Neural cell (in vitro differentiated cells): ENCODE results near the gene HLA-DQB2. TPM values are rescaled to one million over a fixed set of nuclear protein-coding genes. Genes with fewer than 3 reads are reported as not detected.

Experiments
- H2AFZ ChIP-seq: fragments of 200-600, 300-800 bp; sonication (generic), shearing (Covaris generic); 2 replicates; pipeline ENCODE4 v1.6.0; 2014; ENCODE audit warnings: low read depth, mild to moderate bottlenecking, antibody characterized with exemption, low read length, moderate library complexity
- H3F3A ChIP-seq: fragments of 200-600 bp; shearing (Covaris generic); 2 replicates; pipeline ENCODE4 v1.6.1; 2016; ENCODE audit warnings: mild to moderate bottlenecking, moderate library complexity, mixed read lengths, antibody characterized with exemption, low read length; ENCODE audit not compliant: insufficient read depth, poor library complexity, severe bottlenecking
- H3K27ac ChIP-seq: fragments of 200-600, 300-800 bp; sonication (generic), shearing (Covaris generic); 2 replicates; pipeline ENCODE4 v1.5.1; 2014; ENCODE audit warnings: mild to moderate bottlenecking, low read length, moderate library complexity
- H3K27me3 ChIP-seq: fragments of 300-800, 200-600 bp; sonication (generic), shearing (Covaris generic); 2 replicates; pipeline ENCODE4 v1.6.0; 2014; ENCODE audit warnings: mild to moderate bottlenecking, low read depth, low read length, moderate library complexity; ENCODE audit not compliant: insufficient read depth
- H3K36me3 ChIP-seq: fragments of 300-800, 200-600 bp; sonication (generic), shearing (Covaris generic); 2 replicates; pipeline ENCODE4 v1.5.1; 2014; ENCODE audit warnings: mild to moderate bottlenecking, antibody characterized with exemption, low read length, moderate library complexity; ENCODE audit not compliant: insufficient read depth
- H3K4me2 ChIP-seq: fragments of 300-800, 200-600 bp; sonication (generic), shearing (Covaris generic); 2 replicates; pipeline ENCODE4 v1.6.0; 2014; ENCODE audit warnings: mild to moderate bottlenecking, low read length
- H3K4me3 ChIP-seq: fragments of 300-800, 200-600 bp; sonication (generic), shearing (Covaris generic); 2 replicates; pipeline ENCODE4 v1.5.1; 2014; ENCODE audit warnings: mild to moderate bottlenecking, low read length, moderate library complexity
- H3K79me2 ChIP-seq: fragments of 200-600 bp; shearing (Covaris generic); replicated peaks from 2 replicates; pipeline ENCODE4 v1.6.0; 2014; ENCODE audit warnings: mild to moderate bottlenecking, low read length, moderate library complexity; ENCODE audit not compliant: insufficient read depth
- H3K9ac ChIP-seq: fragments of 300-800, 200-600 bp; sonication (generic), shearing (Covaris generic); 2 replicates; pipeline ENCODE4 v1.6.1; 2016; ENCODE audit warnings: mild to moderate bottlenecking, low read length, mixed read lengths
- H3K9me2 ChIP-seq: fragments of 200-600 bp; shearing (Covaris generic); 2 replicates; pipeline ENCODE4 v1.6.1; 2016; ENCODE audit warnings: mild to moderate bottlenecking, low read length, mixed read lengths; ENCODE audit not compliant: insufficient read depth
- H3K9me3 ChIP-seq: fragments of 200-600, 300-800 bp; sonication (generic), shearing (Covaris generic); 2 replicates; pipeline ENCODE4 v1.6.1; 2016; ENCODE audit warnings: mild to moderate bottlenecking, mixed run types, low read length, moderate library complexity, mixed read lengths
- H4K20me1 ChIP-seq: fragments of 200-600 bp; shearing (Covaris generic); 2 replicates; pipeline ENCODE4 v1.6.1; 2016; ENCODE audit warnings: mild to moderate bottlenecking, mixed run types; ENCODE audit not compliant: insufficient read depth
- EP300 ChIP-seq: fragments of 450-650 bp; conservative IDR thresholded peaks from 2 replicates; pipeline ENCODE4 v1.6.1; 2014; ENCODE audit warnings: antibody characterized with exemption, mild to moderate bottlenecking, moderate library complexity; ENCODE audit not compliant: poor library complexity, severe bottlenecking
- EZH2 ChIP-seq: fragments of 200-600, 300-800 bp; shearing (Covaris generic), sonication (generic); IDR thresholded peaks from 2 replicates; pipeline ENCODE4 v1.6.1; 2014; ENCODE audit warnings: antibody characterized with exemption, low read length, borderline replicate concordance, mild to moderate bottlenecking; ENCODE audit not compliant: insufficient read depth, poor library complexity, severe bottlenecking
- MXI1 ChIP-seq: fragments of 450-650 bp; conservative IDR thresholded peaks from 2 replicates; pipeline ENCODE4 v1.6.1; 2014; ENCODE audit warnings: antibody characterized with exemption, mild to moderate bottlenecking; ENCODE audit not compliant: poor library complexity, severe bottlenecking
- POLR2AphosphoS5 ChIP-seq: IDR thresholded peaks from 2 replicates; pipeline ENCODE4 v1.6.1; 2012
- RAD21 ChIP-seq: fragments of 450-650 bp; conservative IDR thresholded peaks from 2 replicates; pipeline ENCODE4 v1.6.1; 2014; ENCODE audit warnings: antibody characterized with exemption, mild to moderate bottlenecking, moderate library complexity
- SMC3 ChIP-seq: fragments of 450-650 bp; conservative IDR thresholded peaks from 2 replicates; pipeline ENCODE4 v1.6.1; 2014; ENCODE audit warnings: antibody characterized with exemption, mild to moderate bottlenecking, moderate library complexity; ENCODE audit not compliant: poor library complexity
- TAF1 ChIP-seq: IDR thresholded peaks from 2 replicates; pipeline ENCODE4 v1.6.1; 2012; ENCODE audit warnings: low read depth
- polyA minus RNA-seq: library from RNA; depleted of rRNA, polyadenylated mRNA; stranded (reverse); fragments of >200 nt; gene quantifications from 2 replicates; pipeline ENCODE4 v1.2.3, GENCODE V29; 2014
- polyA plus RNA-seq: library from polyadenylated mRNA; depleted of rRNA; stranded (reverse); fragments of >200 nt; gene quantifications from 2 replicates; pipeline ENCODE4 v1.2.3, GENCODE V29; 2014
- TF ChIP-seq, protein P1 (sequence below): IDR thresholded peaks from 2 replicates; pipeline ENCODE4 v1.6.1; 2012; ENCODE audit warnings: borderline replicate concordance
- TF ChIP-seq, protein P2 (sequence below): fragments of 450-650 bp; IDR thresholded peaks from 2 replicates; pipeline ENCODE4 v1.5.1; 2014; ENCODE audit warnings: antibody characterized with exemption, mild to moderate bottlenecking, moderate library complexity; ENCODE audit not compliant: poor library complexity, severe bottlenecking

The HLA-DQB2 gene
- polyA plus RNA-seq: not detected in 2 replicates
- not detected in 2 replicates for polyA minus RNA-seq

DNA sequence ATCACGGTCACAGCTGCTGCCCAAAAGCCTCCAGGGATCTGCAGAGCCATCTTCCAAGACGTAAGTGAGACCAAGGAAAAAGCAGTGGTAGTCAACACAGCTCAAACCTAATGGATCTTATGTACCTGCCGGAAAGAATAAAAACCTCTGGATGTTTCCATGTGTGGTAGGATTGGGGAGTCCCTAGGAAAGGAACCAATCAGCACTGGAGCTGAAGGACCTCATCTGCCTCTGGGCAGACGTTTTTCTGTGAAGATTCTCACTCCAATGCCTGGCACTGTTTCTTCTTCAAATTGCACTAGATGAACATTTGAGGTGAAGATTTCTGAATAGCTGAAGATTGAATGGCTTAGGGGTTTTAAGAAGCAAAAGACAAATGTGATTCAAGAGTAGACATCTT lies at the start of gene HLA-DQB2:
Gene HLA-DQB2, minus strand, starts transcription at position 112 of the 400 bp plus-strand sequence. Its CDS starts 62 bp downstream, at position 50.
- H3K36me3 ChIP-seq: no peaks in the 10 kb centered on the region
- H4K20me1 ChIP-seq: no peaks in the 10 kb centered on the region
- H3K4me3 ChIP-seq: no peak within 1 kb of the TSS
- no peak within 1 kb of the TSS for H3K4me2 ChIP-seq
- no peak within 1 kb of the TSS for H2AFZ ChIP-seq
- no peaks in the 10 kb centered on the region for H3K27me3 ChIP-seq
- no peak within 1 kb of the TSS for H3K9ac ChIP-seq
- H3K9me2 ChIP-seq: no peaks in the 10 kb centered on the region
- H3F3A ChIP-seq: no peaks in the 10 kb centered on the region
- H3K79me2 ChIP-seq: no peaks in the 10 kb centered on the region
- H3K9me3 ChIP-seq: no peaks in the 10 kb centered on the region
- no peak within 1 kb of the TSS for H3K27ac ChIP-seq
- TF ChIP-seq POLR2AphosphoS5 (no peak), EZH2 (no peak), EP300 (no peak), SMC3 (no peak), MXI1 (no peak), RAD21 (no peak), TAF1 (no peak)
- TF ChIP-seq, protein P1, sequence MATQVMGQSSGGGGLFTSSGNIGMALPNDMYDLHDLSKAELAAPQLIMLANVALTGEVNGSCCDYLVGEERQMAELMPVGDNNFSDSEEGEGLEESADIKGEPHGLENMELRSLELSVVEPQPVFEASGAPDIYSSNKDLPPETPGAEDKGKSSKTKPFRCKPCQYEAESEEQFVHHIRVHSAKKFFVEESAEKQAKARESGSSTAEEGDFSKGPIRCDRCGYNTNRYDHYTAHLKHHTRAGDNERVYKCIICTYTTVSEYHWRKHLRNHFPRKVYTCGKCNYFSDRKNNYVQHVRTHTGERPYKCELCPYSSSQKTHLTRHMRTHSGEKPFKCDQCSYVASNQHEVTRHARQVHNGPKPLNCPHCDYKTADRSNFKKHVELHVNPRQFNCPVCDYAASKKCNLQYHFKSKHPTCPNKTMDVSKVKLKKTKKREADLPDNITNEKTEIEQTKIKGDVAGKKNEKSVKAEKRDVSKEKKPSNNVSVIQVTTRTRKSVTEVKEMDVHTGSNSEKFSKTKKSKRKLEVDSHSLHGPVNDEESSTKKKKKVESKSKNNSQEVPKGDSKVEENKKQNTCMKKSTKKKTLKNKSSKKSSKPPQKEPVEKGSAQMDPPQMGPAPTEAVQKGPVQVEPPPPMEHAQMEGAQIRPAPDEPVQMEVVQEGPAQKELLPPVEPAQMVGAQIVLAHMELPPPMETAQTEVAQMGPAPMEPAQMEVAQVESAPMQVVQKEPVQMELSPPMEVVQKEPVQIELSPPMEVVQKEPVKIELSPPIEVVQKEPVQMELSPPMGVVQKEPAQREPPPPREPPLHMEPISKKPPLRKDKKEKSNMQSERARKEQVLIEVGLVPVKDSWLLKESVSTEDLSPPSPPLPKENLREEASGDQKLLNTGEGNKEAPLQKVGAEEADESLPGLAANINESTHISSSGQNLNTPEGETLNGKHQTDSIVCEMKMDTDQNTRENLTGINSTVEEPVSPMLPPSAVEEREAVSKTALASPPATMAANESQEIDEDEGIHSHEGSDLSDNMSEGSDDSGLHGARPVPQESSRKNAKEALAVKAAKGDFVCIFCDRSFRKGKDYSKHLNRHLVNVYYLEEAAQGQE: no peak
- TF ChIP-seq, protein P2, sequence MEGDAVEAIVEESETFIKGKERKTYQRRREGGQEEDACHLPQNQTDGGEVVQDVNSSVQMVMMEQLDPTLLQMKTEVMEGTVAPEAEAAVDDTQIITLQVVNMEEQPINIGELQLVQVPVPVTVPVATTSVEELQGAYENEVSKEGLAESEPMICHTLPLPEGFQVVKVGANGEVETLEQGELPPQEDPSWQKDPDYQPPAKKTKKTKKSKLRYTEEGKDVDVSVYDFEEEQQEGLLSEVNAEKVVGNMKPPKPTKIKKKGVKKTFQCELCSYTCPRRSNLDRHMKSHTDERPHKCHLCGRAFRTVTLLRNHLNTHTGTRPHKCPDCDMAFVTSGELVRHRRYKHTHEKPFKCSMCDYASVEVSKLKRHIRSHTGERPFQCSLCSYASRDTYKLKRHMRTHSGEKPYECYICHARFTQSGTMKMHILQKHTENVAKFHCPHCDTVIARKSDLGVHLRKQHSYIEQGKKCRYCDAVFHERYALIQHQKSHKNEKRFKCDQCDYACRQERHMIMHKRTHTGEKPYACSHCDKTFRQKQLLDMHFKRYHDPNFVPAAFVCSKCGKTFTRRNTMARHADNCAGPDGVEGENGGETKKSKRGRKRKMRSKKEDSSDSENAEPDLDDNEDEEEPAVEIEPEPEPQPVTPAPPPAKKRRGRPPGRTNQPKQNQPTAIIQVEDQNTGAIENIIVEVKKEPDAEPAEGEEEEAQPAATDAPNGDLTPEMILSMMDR: no peak

DNA sequence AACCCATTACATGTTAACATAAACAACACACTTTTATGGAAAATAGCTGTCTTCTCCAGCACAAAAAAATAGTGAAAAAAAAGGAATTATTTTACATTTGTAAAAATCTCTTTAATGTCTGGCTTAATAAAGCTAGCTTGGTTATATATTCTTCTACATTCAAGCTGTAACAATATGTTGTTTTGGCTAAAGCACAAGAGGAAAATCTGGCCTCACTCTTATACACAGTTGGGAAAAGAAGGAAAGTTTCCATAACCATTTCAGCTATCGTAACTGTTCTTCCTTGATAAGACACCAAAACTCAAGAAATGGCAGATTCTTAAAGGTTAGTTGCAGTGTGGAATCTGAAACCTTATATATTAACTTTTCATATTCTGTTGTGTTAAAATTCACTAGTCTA lies 45.8 kb upstream of the HLA-DQB2 start:
- Histone ChIP-seq H3F3A (no peaks in the 10 kb centered on the region), H4K20me1 (no peaks in the 10 kb centered on the region), H3K9me2 (no peaks in the 10 kb centered on the region), H3K27me3 (no peaks in the 10 kb centered on the region), H3K4me3 (no peak overlapping the region), H3K9me3 (no peaks in the 10 kb centered on the region), H3K27ac (no peak overlapping the region), H3K9ac (no peak overlapping the region), H2AFZ (no peak overlapping the region), H3K36me3 (no peaks in the 10 kb centered on the region), H3K79me2 (no peaks in the 10 kb centered on the region), H3K4me2 (no peak overlapping the region)
- TF ChIP-seq EP300 (no peak), MXI1 (no peak), EZH2 (no peak), RAD21 (no peak), TAF1 (no peak), POLR2AphosphoS5 (no peak), SMC3 (no peak)
- TF ChIP-seq, protein P2: no peak
- TF ChIP-seq, protein P1: no peak
